ENCODE measurements around the gene ICE1. TPM values are rescaled to one million over a fixed set of nuclear protein-coding genes. Genes with fewer than 3 reads are reported as not detected.

The ICE1 gene
- total and polyA plus RNA-seq, 4 donors: 4.1 to 18.8 (median 9.5) TPM

- no peak overlapping the region for H3K9ac ChIP-seq (ENCODE audit: low read depth in 1 of 2, low read length in 2 of 2)
- no peaks in the 10 kb centered on the region for H3K27me3 ChIP-seq (ENCODE audit: control insufficient read depth in 4 of 4, insufficient read depth in 4 of 4, low read length in 3 of 4)
- no peaks in the 10 kb centered on the region for H3K4me1 ChIP-seq (ENCODE audit: control insufficient read depth in 4 of 4, insufficient read depth in 4 of 4, low read length in 3 of 4)
- H3K4me3 ChIP-seq (ENCODE audit: low read depth in 1 of 3, low read length in 3 of 3): no peak overlapping the region
- no peaks in the 10 kb centered on the region for H3K9me3 ChIP-seq (ENCODE audit: control insufficient read depth in 4 of 4, low read length in 3 of 4)
- no peak for TF ChIP-seq ZBTB33 (IDR thresholded peaks at IDR 0.05)
- TF ChIP-seq YY1 (IDR thresholded peaks at IDR 0.05): no peak
- TF ChIP-seq NR2F2 (IDR thresholded peaks at IDR 0.05): no peak
- TF ChIP-seq EGR1 (IDR thresholded peaks at IDR 0.05; ENCODE audit: low read depth in 2 of 2): no peak
- TF ChIP-seq FOXA2 (IDR thresholded peaks at IDR 0.05): no peak
- no peak for TF ChIP-seq HNF4A (conservative IDR thresholded peaks at IDR 0.05)
- no peak for TF ChIP-seq FOXA1 (IDR thresholded peaks at IDR 0.05)
- TF ChIP-seq JUND (IDR thresholded peaks at IDR 0.05): no peak
- no peak for TF ChIP-seq CTCF (IDR thresholded peaks at IDR 0.05; ENCODE audit: low read depth, low read length, missing input control)
- no peak for TF ChIP-seq HNF4G (IDR thresholded peaks at IDR 0.05)
- TF ChIP-seq REST (IDR thresholded peaks at IDR 0.05): no peak
- peaks cover 1 to 58% (median 35%) of the 10 kb centered on the region in 4 donors for H3K36me3 ChIP-seq (ENCODE audit: control insufficient read depth in 4 of 4, insufficient read depth in 3 of 4, low read depth in 1 of 4, low read length in 3 of 4)
- 97% methylated on average over 18 of the region's 18 CpGs for whole genome bisulfite sequencing
- no peak for DNase-seq (ENCODE audit: low spot score)
- no peak overlapping the region for H3K27ac ChIP-seq (ENCODE audit: low read depth in 1 of 2, low read length in 2 of 2)
Observed at GRCh38 chr5:5464036-5464715, 41.7 kb downstream of the ICE1 start.

- H3K27me3 ChIP-seq (ENCODE audit: control insufficient read depth in 4 of 4, insufficient read depth in 4 of 4, low read length in 3 of 4): no peaks in the 10 kb centered on the region
- no peak overlapping the region for H3K9ac ChIP-seq (ENCODE audit: low read depth in 1 of 2, low read length in 2 of 2)
- DNase-seq (ENCODE audit: low spot score): no peak
- no peak overlapping the region for H3K27ac ChIP-seq (ENCODE audit: low read depth in 1 of 2, low read length in 2 of 2)
- H3K36me3 ChIP-seq (ENCODE audit: control insufficient read depth in 4 of 4, insufficient read depth in 3 of 4, low read depth in 1 of 4, low read length in 3 of 4): peaks cover 1 to 37% (median 18%) of the 10 kb centered on the region in 4 donors
- H3K4me1 ChIP-seq (ENCODE audit: control insufficient read depth in 4 of 4, insufficient read depth in 4 of 4, low read length in 3 of 4): no peaks in the 10 kb centered on the region
- 96% methylated on average over 5 of the region's 5 CpGs for WGBS
- no peaks in the 10 kb centered on the region for H3K9me3 ChIP-seq (ENCODE audit: control insufficient read depth in 4 of 4, low read length in 3 of 4)
- TF ChIP-seq NR2F2 (IDR thresholded peaks at IDR 0.05) (no peak), REST (IDR thresholded peaks at IDR 0.05) (no peak)
- no peak overlapping the region for H3K4me3 ChIP-seq (ENCODE audit: low read depth in 1 of 3, low read length in 3 of 3)
Observed at GRCh38 chr5:5466227-5466626, 43.8 kb downstream of the ICE1 start.
